ENCODE measurements around the gene COL10A1.

COL10A1 gene

GRCh38 chr6:116169880-116170279 lies 43.9 kb upstream of the COL10A1 start:
- H3K14ac ChIP-seq (ENCODE audit: low read length): no peak overlapping the region
- H2BK12ac ChIP-seq (ENCODE audit: low read length): no peak overlapping the region
- no peaks in the 10 kb centered on the region for H3K79me2 ChIP-seq (ENCODE audit: control insufficient read depth, insufficient read depth, low read length, poor library complexity)
- no peak overlapping the region for H4K91ac ChIP-seq (ENCODE audit: low read depth, low read length)
- no peaks in the 10 kb centered on the region for H3K79me1 ChIP-seq (ENCODE audit: low read length)
- H3K36me3 ChIP-seq (ENCODE audit: control insufficient read depth in 1 of 2, insufficient read depth in 2 of 2, low read length in 2 of 2): no peaks in the 10 kb centered on the region
- no peak overlapping the region for H3K4me2 ChIP-seq (ENCODE audit: low read length)
- H3K9ac ChIP-seq (ENCODE audit: low read length): no peak overlapping the region
- no peak overlapping the region for H4K8ac ChIP-seq (ENCODE audit: low read depth, low read length)
- no peak overlapping the region for H3K27ac ChIP-seq (ENCODE audit: low read depth, low read length)
- no peak overlapping the region for H2AFZ ChIP-seq (ENCODE audit: insufficient read depth, low read length, poor library complexity)
- H2AK5ac ChIP-seq (ENCODE audit: low read length): no peak overlapping the region
- H3K4me1 ChIP-seq (ENCODE audit: control insufficient read depth in 1 of 2, insufficient read depth in 2 of 2, low read length in 2 of 2): no peaks in the 10 kb centered on the region
- H2BK120ac ChIP-seq (ENCODE audit: insufficient read depth, low read length, poor library complexity): no peak overlapping the region
- WGBS (ENCODE audit: extremely low coverage, insufficient coverage, insufficient read length): no CpG with 5 or more reads among the region's 2 CpGs
- no peaks in the 10 kb centered on the region for H3K27me3 ChIP-seq (ENCODE audit: insufficient read depth, low read length)
- no peak overlapping the region for H3K4me3 ChIP-seq (ENCODE audit: low read depth, low read length)
- H2BK5ac ChIP-seq (ENCODE audit: low read depth, low read length, poor library complexity): no peak overlapping the region
- no peaks in the 10 kb centered on the region for H3K9me3 ChIP-seq (ENCODE audit: insufficient read depth, low read depth, low read length)
- H3K23ac ChIP-seq (ENCODE audit: low read length): no peak overlapping the region
- no peak for DNase-seq
- H4K12ac ChIP-seq (ENCODE audit: low read depth, low read length): no peak overlapping the region
- no peak overlapping the region for H3K4ac ChIP-seq (ENCODE audit: low read depth, low read length)
- H3K18ac ChIP-seq (ENCODE audit: low read length): no peak overlapping the region

GRCh38 chr6:116168148-116168547 lies 42.2 kb upstream of the COL10A1 start:
- H3K9me3 ChIP-seq (ENCODE audit: insufficient read depth, low read depth, low read length): no peaks in the 10 kb centered on the region
- WGBS (ENCODE audit: extremely low coverage, insufficient coverage, insufficient read length): 100% methylated on average over 1 of the region's 1 CpG

GRCh38 chr6:116166369-116166768 lies 40.4 kb upstream of the COL10A1 start:
- no peak overlapping the region for H2BK120ac ChIP-seq (ENCODE audit: insufficient read depth, low read length, poor library complexity)
- H2BK5ac ChIP-seq (ENCODE audit: low read depth, low read length, poor library complexity): no peak overlapping the region
- no peak overlapping the region for H3K9ac ChIP-seq (ENCODE audit: low read length)
- H2AFZ ChIP-seq (ENCODE audit: insufficient read depth, low read length, poor library complexity): no peak overlapping the region
- no peak overlapping the region for H3K27ac ChIP-seq (ENCODE audit: low read depth, low read length)
- no peak overlapping the region for H3K4me2 ChIP-seq (ENCODE audit: low read length)
- no peaks in the 10 kb centered on the region for H3K27me3 ChIP-seq (ENCODE audit: insufficient read depth, low read length)
- no peaks in the 10 kb centered on the region for H3K9me3 ChIP-seq (ENCODE audit: insufficient read depth, low read depth, low read length)
- DNase-seq: no peak
- no peak overlapping the region for H4K91ac ChIP-seq (ENCODE audit: low read depth, low read length)
- H3K36me3 ChIP-seq (ENCODE audit: control insufficient read depth in 1 of 2, insufficient read depth in 2 of 2, low read length in 2 of 2): no peaks in the 10 kb centered on the region
- no peak overlapping the region for H3K4ac ChIP-seq (ENCODE audit: low read depth, low read length)
- no peak overlapping the region for H3K4me3 ChIP-seq (ENCODE audit: low read depth, low read length)
- no peak overlapping the region for H4K8ac ChIP-seq (ENCODE audit: low read depth, low read length)
- no peak overlapping the region for H3K14ac ChIP-seq (ENCODE audit: low read length)
- no peak overlapping the region for H2BK12ac ChIP-seq (ENCODE audit: low read length)
- no peaks in the 10 kb centered on the region for H3K79me1 ChIP-seq (ENCODE audit: low read length)
- H2AK5ac ChIP-seq (ENCODE audit: low read length): no peak overlapping the region
- no peak overlapping the region for H3K18ac ChIP-seq (ENCODE audit: low read length)
- WGBS (ENCODE audit: extremely low coverage, insufficient coverage, insufficient read length): no CpG with 5 or more reads among the region's 1 CpG
- no peaks in the 10 kb centered on the region for H3K79me2 ChIP-seq (ENCODE audit: control insufficient read depth, insufficient read depth, low read length, poor library complexity)
- no peak overlapping the region for H3K23ac ChIP-seq (ENCODE audit: low read length)
- H4K12ac ChIP-seq (ENCODE audit: low read depth, low read length): no peak overlapping the region
- H3K4me1 ChIP-seq (ENCODE audit: control insufficient read depth in 1 of 2, insufficient read depth in 2 of 2, low read length in 2 of 2): no peaks in the 10 kb centered on the region

More at GRCh38 chr6:116168148-116168547, 42.2 kb upstream of the COL10A1 start:
- no peak overlapping the region for H2AK5ac ChIP-seq (ENCODE audit: low read length)
- DNase-seq: no peak
- H2BK120ac ChIP-seq (ENCODE audit: insufficient read depth, low read length, poor library complexity): no peak overlapping the region
- no peak overlapping the region for H4K8ac ChIP-seq (ENCODE audit: low read depth, low read length)
- no peak overlapping the region for H4K12ac ChIP-seq (ENCODE audit: low read depth, low read length)
- no peaks in the 10 kb centered on the region for H3K79me1 ChIP-seq (ENCODE audit: low read length)
- no peak overlapping the region for H3K23ac ChIP-seq (ENCODE audit: low read length)
- H3K27me3 ChIP-seq (ENCODE audit: insufficient read depth, low read length): no peaks in the 10 kb centered on the region
- no peaks in the 10 kb centered on the region for H3K4me1 ChIP-seq (ENCODE audit: control insufficient read depth in 1 of 2, insufficient read depth in 2 of 2, low read length in 2 of 2)
- H2BK5ac ChIP-seq (ENCODE audit: low read depth, low read length, poor library complexity): no peak overlapping the region
- H3K4ac ChIP-seq (ENCODE audit: low read depth, low read length): no peak overlapping the region
- H3K9ac ChIP-seq (ENCODE audit: low read length): no peak overlapping the region
- H4K91ac ChIP-seq (ENCODE audit: low read depth, low read length): no peak overlapping the region
- H2BK12ac ChIP-seq (ENCODE audit: low read length): no peak overlapping the region
- no peaks in the 10 kb centered on the region for H3K36me3 ChIP-seq (ENCODE audit: control insufficient read depth in 1 of 2, insufficient read depth in 2 of 2, low read length in 2 of 2)
- H3K4me3 ChIP-seq (ENCODE audit: low read depth, low read length): no peak overlapping the region
- H2AFZ ChIP-seq (ENCODE audit: insufficient read depth, low read length, poor library complexity): no peak overlapping the region
- no peaks in the 10 kb centered on the region for H3K79me2 ChIP-seq (ENCODE audit: control insufficient read depth, insufficient read depth, low read length, poor library complexity)
- H3K18ac ChIP-seq (ENCODE audit: low read length): no peak overlapping the region
- H3K14ac ChIP-seq (ENCODE audit: low read length): no peak overlapping the region
- no peak overlapping the region for H3K27ac ChIP-seq (ENCODE audit: low read depth, low read length)
- no peak overlapping the region for H3K4me2 ChIP-seq (ENCODE audit: low read length)

- Histone ChIP-seq H3K27ac (ENCODE audit: low read depth, low read length) (no peak overlapping the region), H3K79me1 (ENCODE audit: low read length) (no peaks in the 10 kb centered on the region), H3K27me3 (ENCODE audit: insufficient read depth, low read length) (no peaks in the 10 kb centered on the region), H2BK120ac (ENCODE audit: insufficient read depth, low read length, poor library complexity) (no peak overlapping the region), H2AK5ac (ENCODE audit: low read length) (no peak overlapping the region), H3K23ac (ENCODE audit: low read length) (no peak overlapping the region), H3K9ac (ENCODE audit: low read length) (no peak overlapping the region), H2AFZ (ENCODE audit: insufficient read depth, low read length, poor library complexity) (no peak overlapping the region), H3K4me1 (ENCODE audit: control insufficient read depth in 1 of 2, insufficient read depth in 2 of 2, low read length in 2 of 2) (no peaks in the 10 kb centered on the region), H3K4me3 (ENCODE audit: low read depth, low read length) (no peak overlapping the region), H4K91ac (ENCODE audit: low read depth, low read length) (no peak overlapping the region), H3K18ac (ENCODE audit: low read length) (no peak overlapping the region), H3K36me3 (ENCODE audit: control insufficient read depth in 1 of 2, insufficient read depth in 2 of 2, low read length in 2 of 2) (no peaks in the 10 kb centered on the region), H3K4me2 (ENCODE audit: low read length) (no peak overlapping the region), H4K8ac (ENCODE audit: low read depth, low read length) (no peak overlapping the region), H3K79me2 (ENCODE audit: control insufficient read depth, insufficient read depth, low read length, poor library complexity) (no peaks in the 10 kb centered on the region), H3K14ac (ENCODE audit: low read length) (no peak overlapping the region), H3K4ac (ENCODE audit: low read depth, low read length) (no peak overlapping the region), H2BK12ac (ENCODE audit: low read length) (no peak overlapping the region), H3K9me3 (ENCODE audit: insufficient read depth, low read depth, low read length) (no peaks in the 10 kb centered on the region), H4K12ac (ENCODE audit: low read depth, low read length) (no peak overlapping the region), H2BK5ac (ENCODE audit: low read depth, low read length, poor library complexity) (no peak overlapping the region)
- no peak for DNase-seq
- no CpG with 5 or more reads among the region's 1 CpG for WGBS (ENCODE audit: extremely low coverage, insufficient coverage, insufficient read length)
Measured at GRCh38 chr6:116165596-116165995, 39.7 kb upstream of the COL10A1 start.
